Fibroblast of villous mesenchyme (primary cell): Measurements from ENCODE around the gene WDR82. TPM values are rescaled to one million over a fixed set of nuclear protein-coding genes. Genes with fewer than 3 reads are reported as not detected.

ENCODE experiments used
- DNase-seq: peaks from one replicate; pipeline ENCODE4 v3.0.0-alpha.2; 2010; ENCODE audit warnings: low read depth
- H3K4me3 ChIP-seq: 2 replicates; pipeline ENCODE4 v1.5.1; 2011; ENCODE audit warnings: low read depth, mild to moderate bottlenecking, low read length
- CTCF ChIP-seq: IDR thresholded peaks from 2 replicates; pipeline ENCODE4 v1.5.1; 2012; ENCODE audit warnings: low read depth, mild to moderate bottlenecking, low read length; ENCODE audit not compliant: insufficient read depth
- total RNA-seq: library from RNA; depleted of rRNA; stranded (reverse); fragments of >200 nt; gene quantifications from 2 replicates; pipeline ENCODE4 v1.2.3, GENCODE V29; 2012

WDR82 gene
- total RNA-seq, 1 donor, result 68.2 TPM

DNA sequence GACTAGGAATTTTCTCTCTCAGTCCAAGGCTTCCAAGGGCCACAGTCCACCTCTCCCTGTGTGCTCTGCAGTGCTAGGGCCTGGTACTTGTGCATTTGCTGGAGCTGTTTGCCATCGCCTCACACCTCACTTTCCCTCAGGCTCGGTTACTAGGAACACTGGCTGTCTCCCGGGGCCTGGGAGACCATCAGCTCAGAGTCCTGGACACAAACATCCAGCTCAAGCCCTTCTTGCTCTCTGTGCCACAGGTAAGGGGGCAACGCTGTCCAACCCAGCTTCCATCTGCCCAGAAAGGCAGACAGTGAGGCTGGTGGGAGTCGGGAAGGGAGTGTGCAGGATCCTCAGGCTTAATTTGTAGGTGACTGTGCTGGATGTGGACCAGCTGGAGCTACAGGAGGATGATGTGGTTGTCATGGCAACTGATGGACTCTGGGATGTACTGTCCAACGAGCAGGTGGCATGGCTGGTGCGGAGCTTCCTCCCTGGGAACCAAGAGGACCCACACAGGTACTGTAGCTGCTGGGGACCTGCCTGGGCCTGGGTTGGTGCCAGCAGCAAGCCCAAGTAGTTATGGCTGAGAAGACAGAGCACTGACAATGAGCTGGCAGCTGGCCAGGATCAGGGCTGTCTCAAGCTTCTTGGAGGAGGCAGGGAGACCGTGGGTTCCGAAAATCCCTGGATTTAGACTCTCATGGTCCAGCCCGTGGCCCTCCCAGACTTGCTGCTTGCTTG is 29.5 kb downstream of the WDR82 start:
- no peak overlapping the region for H3K4me3 ChIP-seq
- TF ChIP-seq CTCF, result no peak
- no peak for DNase-seq

DNA sequence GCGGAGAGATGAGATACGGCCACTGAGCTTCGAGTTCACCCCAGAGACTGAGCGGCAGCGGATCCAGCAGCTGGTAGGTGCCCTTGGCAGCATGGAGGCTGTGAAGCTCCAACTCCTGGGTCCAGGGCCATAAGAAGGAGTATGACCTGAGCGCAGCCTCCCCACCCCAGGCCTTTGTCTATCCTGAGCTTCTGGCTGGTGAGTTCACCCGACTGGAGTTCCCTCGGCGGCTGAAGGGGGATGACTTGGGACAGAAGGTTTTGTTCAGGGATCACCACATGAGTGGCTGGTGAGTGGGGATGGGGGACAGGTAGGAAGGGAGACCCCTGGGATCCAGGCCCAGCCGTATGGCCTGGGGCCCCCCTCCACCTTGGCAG is 30.3 kb downstream of the WDR82 start:
- no peak for TF ChIP-seq CTCF
- no peak overlapping the region for H3K4me3 ChIP-seq
- DNase-seq, result no peak

- DNase-seq, result no peak
- no peak overlapping the region for H3K4me3 ChIP-seq
- TF ChIP-seq CTCF, result no peak
Measured at GRCh38 chr3:52247409-52248164, 30.9 kb downstream of the WDR82 start.

GRCh38 chr3:52246728-52247408 is 31.6 kb downstream of the WDR82 start:
- TF ChIP-seq CTCF, result no peak
- no peak overlapping the region for H3K4me3 ChIP-seq
- DNase-seq, result no peak

DNA sequence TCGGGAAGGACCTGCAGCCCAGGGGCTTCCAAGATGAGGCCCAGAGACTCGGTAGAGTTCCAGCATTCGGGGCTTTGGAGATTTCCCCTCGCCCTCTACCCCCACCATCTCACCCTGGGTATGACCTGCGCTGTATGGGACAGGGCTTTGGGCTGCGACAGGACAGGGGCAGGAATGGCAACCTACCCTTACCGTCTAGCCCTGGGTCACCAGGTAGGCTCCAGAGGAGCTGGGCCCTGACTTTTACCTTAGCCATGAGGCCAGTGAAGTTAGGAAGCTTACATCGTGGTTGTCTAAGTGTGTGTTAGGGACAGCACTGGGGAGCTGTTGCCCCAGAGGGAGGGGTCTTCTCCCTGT is 32.2 kb downstream of the WDR82 start:
- no peak for DNase-seq
- peak overlapping the region; percentile 60 for H3K4me3 ChIP-seq
- TF ChIP-seq CTCF, result no peak

DNA sequence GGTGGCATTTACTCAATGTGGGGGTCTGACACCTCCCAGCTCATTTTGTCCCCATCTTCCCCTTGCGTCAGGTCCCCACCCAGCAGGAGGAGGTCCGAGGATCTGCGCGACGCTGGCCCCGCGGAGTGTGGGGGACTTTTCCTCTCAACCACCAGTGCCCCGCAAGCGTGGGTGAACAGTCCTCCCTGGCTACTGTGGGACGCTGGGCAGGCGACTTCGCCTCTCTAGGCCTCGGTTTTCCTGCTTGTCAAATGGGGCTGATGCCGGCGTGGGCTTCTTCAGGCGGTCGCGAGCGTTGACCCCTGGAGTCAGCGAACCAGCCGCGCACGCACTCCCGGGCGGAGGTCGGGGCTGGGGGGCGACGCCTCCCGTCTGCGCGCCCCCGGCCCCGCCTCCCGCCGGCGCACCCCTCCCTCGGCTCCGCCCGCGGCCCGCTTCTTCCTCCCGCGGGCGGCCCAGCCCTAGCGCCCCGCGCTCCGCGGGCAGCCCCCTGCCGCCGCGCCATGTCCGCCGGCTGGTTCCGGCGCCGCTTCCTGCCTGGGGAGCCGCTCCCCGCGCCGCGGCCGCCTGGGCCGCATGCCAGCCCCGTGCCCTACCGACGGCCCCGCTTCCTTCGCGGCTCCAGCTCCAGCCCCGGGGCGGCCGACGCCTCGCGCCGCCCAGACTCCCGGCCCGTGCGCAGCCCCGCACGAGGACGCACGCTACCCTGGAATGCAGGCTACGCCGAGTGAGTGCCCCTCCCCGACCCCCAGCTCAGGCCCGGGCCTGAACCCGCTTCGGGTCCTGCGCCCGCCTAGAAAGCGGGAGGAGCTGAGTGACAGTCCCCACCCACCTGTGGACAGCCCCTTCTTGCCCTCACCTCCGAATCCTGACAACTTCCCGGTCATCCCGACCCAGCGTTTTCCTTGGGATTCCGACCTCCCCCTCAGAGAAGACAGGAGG is 32.9 kb downstream of the WDR82 start, which contains the start of gene PPM1M:
Gene PPM1M, plus strand, starts transcription at position 438 of the 942 bp plus-strand sequence. Its CDS starts 66 bp downstream, at position 504.
- peak within 1 kb of the TSS; percentile 60 for H3K4me3 ChIP-seq
- TF ChIP-seq CTCF, result no peak
- peak; percentile 48 for DNase-seq
